NCI-H2107 treated with DMSO at 0.1 percent for 48 hours (cell line): Measurements from ENCODE around the gene SSTR1.
"Not testable (repeated sequence)": the region's sequence is repeated elsewhere in the genome, so short reads cannot be mapped to it uniquely, and the experiment has no call there.

Experiments
- DNase-seq: peaks from one replicate; lab custom pipeline; 2025; ENCODE audit not compliant: unreplicated experiment; lab: John Stamatoyannopoulos, UW

The SSTR1 gene

GRCh38 chr14:38207736-38208617, at the start of gene SSTR1:
Gene SSTR1 (plus strand): TSS chr14:38207904. CDS start chr14:38209390, 1,486 bp downstream.
- no peak for DNase-seq

- no peak for DNase-seq
Measured at GRCh38 chr14:38158468-38158867, 49.2 kb upstream of the SSTR1 start.

GRCh38 chr14:38168416-38168815, 39.3 kb upstream of the SSTR1 start:
- no peak for DNase-seq

- DNase-seq, result no peak
Measured at GRCh38 chr14:38171197-38171596, 36.5 kb upstream of the SSTR1 start.

GRCh38 chr14:38174711-38175110, 33.0 kb upstream of the SSTR1 start:
- DNase-seq, result no peak

GRCh38 chr14:38175658-38176057, 32.0 kb upstream of the SSTR1 start:
- no peak for DNase-seq

GRCh38 chr14:38176379-38176778, 31.3 kb upstream of the SSTR1 start:
- DNase-seq, result no peak

- no peak for DNase-seq
Measured at GRCh38 chr14:38184132-38184531, 23.6 kb upstream of the SSTR1 start.

GRCh38 chr14:38185671-38186070, 22.0 kb upstream of the SSTR1 start:
- DNase-seq, result no peak

GRCh38 chr14:38186216-38186615, 21.5 kb upstream of the SSTR1 start:
- DNase-seq, result no peak

- no peak for DNase-seq
Measured at GRCh38 chr14:38187528-38187927, 20.2 kb upstream of the SSTR1 start.

GRCh38 chr14:38189930-38190726, 17.6 kb upstream of the SSTR1 start:
- no peak for DNase-seq

- DNase-seq, result not testable (repeated sequence)
Measured at GRCh38 chr14:38190846-38191245, 16.9 kb upstream of the SSTR1 start.

GRCh38 chr14:38191491-38191890, 16.2 kb upstream of the SSTR1 start:
- DNase-seq, result not testable (repeated sequence)

- no peak for DNase-seq
Measured at GRCh38 chr14:38197001-38197783, 10.5 kb upstream of the SSTR1 start.

- DNase-seq, result no peak
Measured at GRCh38 chr14:38197784-38198335, 9.8 kb upstream of the SSTR1 start.

GRCh38 chr14:38198425-38198824, 9.3 kb upstream of the SSTR1 start:
- no peak for DNase-seq

- no peak for DNase-seq
Measured at GRCh38 chr14:38199076-38199475, 8.6 kb upstream of the SSTR1 start.

GRCh38 chr14:38199739-38200138, 8.0 kb upstream of the SSTR1 start:
- no peak for DNase-seq

- no peak for DNase-seq
Measured at GRCh38 chr14:38201137-38201828, 6.4 kb upstream of the SSTR1 start.
